Right lung (tissue), 5 donors: ENCODE measurements around the gene SLC37A1. TPM values are rescaled to one million over a fixed set of nuclear protein-coding genes. Genes with fewer than 3 reads are reported as not detected.

Experiments used
- DNase-seq, 2 donors: peaks; one replicate each; pipeline ENCODE4 v3.0.0-alpha.2; 2013
- polyA plus RNA-seq, 5 donors: library from polyadenylated mRNA; unstranded; fragments of 120-200 nt; gene quantifications; one replicate each; pipeline versions ENCODE4 v1.2.1 to v1.2.3, GENCODE V29; 2013; ENCODE audit warnings: inconsistent platforms in 1 of 5, low replicate concordance in 1 of 5; ENCODE audit not compliant: insufficient read length in 5 of 5, insufficient read depth in 1 of 5

SLC37A1 gene
- polyA plus RNA-seq, 5 donors = 8.8 to 11.6 (median 9.8) TPM

- no peak for DNase-seq
Measured at GRCh38 chr21:42572906-42573495, 59.3 kb downstream of the SLC37A1 start.

- DNase-seq = no peak
Measured at GRCh38 chr21:42574234-42575027, 60.8 kb downstream of the SLC37A1 start.

- DNase-seq = no peak
Measured at GRCh38 chr21:42575111-42575510, 61.5 kb downstream of the SLC37A1 start.

GRCh38 chr21:42576639-42577038 lies 63.0 kb downstream of the SLC37A1 start:
- DNase-seq = no peak

- no peak for DNase-seq
Measured at GRCh38 chr21:42578034-42578433, 64.4 kb downstream of the SLC37A1 start.

- DNase-seq = no peak
Measured at GRCh38 chr21:42578761-42579415, 65.2 kb downstream of the SLC37A1 start.

GRCh38 chr21:42579456-42580075 lies 65.9 kb downstream of the SLC37A1 start:
- DNase-seq = no peak

GRCh38 chr21:42580076-42580792 lies 66.6 kb downstream of the SLC37A1 start:
- DNase-seq = no peak

GRCh38 chr21:42580793-42581321 lies 67.2 kb downstream of the SLC37A1 start:
- no peak for DNase-seq

- DNase-seq = no peak
Measured at GRCh38 chr21:42581336-42581992, 67.8 kb downstream of the SLC37A1 start.

GRCh38 chr21:42581993-42582786 lies 68.5 kb downstream of the SLC37A1 start:
- no peak for DNase-seq

GRCh38 chr21:42582787-42583476 lies 69.3 kb downstream of the SLC37A1 start:
- DNase-seq = no peak

GRCh38 chr21:42583477-42584295 lies 70.0 kb downstream of the SLC37A1 start:
- no peak for DNase-seq

- DNase-seq = no peak
Measured at GRCh38 chr21:42584296-42584641, 70.6 kb downstream of the SLC37A1 start.

- DNase-seq = no peak
Measured at GRCh38 chr21:42585881-42586280, 72.2 kb downstream of the SLC37A1 start.

GRCh38 chr21:42586406-42586805 lies 72.8 kb downstream of the SLC37A1 start:
- DNase-seq = no peak

- no peak for DNase-seq
Measured at GRCh38 chr21:42587036-42587435, 73.4 kb downstream of the SLC37A1 start.

- no peak for DNase-seq
Measured at GRCh38 chr21:42590431-42591131, 76.9 kb downstream of the SLC37A1 start.
